GM21786 (cell line): ENCODE results near the gene RPL34.
A peak's percentile ranks its signal among the peaks of the same experiment; 100 is the strongest.
"Not testable (repeated sequence)": the region's sequence is repeated elsewhere in the genome, so short reads cannot be mapped to it uniquely, and the experiment has no call there.

Source experiments
- ATAC-seq: cut with Tn5 transposase; IDR thresholded peaks from one replicate; pipeline ENCODE4 v1.9.1; 2021; ENCODE audit not compliant: unreplicated experiment

Gene RPL34

DNA sequence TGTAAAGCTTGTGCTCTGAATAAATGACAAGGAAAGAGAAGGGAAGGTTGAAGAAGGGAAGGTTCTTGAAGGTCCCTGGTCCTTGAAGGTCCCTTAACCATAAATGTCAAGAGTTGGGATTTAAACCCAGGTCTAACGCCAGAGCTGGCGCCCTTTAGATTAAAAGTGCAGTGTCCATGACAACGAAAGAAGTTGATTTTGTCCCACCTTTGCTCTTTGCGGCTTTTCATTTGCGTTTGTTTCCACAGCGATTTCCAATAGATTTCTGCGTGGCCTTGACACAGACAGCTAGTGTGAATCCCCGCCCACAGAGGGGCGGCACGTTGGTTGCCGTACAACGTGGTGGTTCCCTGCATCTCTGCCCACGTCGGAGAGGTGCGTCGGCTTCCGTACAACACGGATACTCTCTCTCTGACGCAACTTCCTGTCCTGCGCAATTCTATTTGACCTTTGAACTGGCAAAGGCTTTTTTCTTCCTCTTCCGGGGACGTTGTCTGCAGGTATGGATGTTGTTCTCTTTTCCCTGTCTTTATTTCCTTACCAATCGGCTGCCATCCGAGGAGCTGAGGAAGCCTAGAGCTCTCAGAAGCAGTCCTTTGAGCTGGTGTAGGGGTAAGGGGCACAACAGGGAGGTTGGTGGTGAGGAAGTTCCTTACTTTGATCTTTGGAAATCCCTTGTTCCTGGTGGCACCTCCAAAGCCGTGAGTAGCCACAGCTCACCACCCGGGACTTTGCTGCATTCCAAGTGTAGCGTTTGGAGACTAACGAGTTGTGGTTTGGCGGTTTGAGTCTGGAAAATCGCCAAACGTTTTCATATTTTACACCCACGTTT is at the start of gene RPL34:
TSS of gene RPL34 (plus strand) at position 476 of the 832 bp plus-strand sequence. CDS start 1,384 bp downstream, outside the sequence.
- peak; percentile 100 for ATAC-seq

DNA sequence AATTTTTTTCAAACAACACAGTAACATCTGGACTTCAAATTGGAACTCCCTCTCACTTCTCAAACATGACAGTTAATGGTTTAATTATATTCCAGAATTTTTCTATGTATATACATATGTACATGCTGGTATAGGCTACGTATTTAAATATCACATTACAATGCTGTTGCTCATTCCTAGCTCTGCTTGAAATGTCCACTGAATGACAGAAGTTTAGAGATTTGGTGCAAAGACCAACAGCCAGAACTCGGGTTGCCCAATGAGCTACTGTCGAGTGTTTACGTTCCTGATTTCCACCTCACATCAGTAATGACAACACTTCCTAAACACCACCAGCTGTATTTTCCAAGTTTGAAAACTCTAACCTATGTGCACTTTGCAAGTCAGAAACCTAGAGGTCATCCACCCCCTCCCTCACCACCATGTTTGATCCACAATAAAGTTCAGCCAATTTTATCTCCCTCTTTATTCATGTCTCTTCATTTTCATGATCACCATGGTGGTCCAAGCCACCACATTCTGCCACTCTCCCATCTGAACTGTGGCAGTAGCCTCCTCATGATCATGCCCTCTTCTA is 49.3 kb upstream of the RPL34 start:
- ATAC-seq = no peak

DNA sequence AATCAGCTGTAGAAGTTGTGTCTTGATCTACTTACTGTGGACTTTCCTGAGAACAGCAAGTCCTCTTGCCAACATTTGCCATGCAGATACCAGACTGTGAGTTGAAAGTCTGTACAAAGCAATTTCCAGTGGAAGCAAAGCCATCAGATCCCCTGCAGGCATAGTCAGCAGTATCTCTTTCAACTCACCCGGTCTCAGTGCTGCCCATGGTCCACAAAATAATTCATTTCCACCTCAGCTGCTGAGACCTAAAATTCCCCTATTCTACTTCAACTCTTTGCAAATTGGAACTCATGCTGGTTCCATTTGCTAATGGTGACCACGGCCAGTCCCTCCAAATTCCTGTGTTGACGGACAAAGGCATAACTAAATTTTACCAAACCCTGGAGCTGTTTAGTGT is 46.0 kb upstream of the RPL34 start:
- ATAC-seq = no peak

DNA sequence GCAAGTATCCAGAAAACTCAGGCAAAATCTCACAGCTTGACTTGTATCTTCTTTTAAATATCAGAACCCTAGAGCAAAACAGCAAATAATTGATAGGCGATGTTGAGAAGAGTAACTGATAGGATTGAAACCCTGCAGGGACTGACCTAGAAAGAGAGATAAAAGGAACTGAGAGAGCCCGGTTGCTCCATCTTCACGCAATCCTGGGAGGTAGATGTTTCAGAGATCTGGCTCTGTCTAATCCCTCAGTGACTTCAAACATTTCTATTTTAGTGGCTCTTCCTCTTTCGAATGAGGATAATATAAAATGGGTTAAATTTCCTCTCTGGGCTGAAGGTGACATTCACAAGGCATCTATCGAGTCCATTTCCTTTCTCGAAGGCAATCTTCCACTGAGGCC is 39.3 kb upstream of the RPL34 start:
- ATAC-seq = no peak

DNA sequence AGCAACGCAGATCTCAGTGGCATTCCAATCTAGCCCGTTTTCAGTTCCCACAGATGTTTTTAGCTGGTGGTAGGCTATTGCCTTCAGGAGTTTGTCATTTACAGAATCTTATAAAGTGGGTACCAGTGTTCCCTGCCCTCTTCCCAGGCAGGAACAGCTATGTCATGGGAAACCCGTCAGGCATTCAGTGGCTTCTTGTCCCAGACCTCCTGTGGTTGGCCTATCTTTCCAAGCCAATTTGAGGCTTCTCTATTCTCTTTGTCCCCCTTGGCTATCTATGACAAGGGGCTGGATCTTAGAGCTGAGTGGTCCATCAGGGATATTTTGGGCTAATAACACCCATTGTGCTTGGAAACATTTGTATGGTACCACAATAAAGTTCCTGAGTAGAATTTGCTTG is 33.6 kb upstream of the RPL34 start:
- no peak for ATAC-seq

DNA sequence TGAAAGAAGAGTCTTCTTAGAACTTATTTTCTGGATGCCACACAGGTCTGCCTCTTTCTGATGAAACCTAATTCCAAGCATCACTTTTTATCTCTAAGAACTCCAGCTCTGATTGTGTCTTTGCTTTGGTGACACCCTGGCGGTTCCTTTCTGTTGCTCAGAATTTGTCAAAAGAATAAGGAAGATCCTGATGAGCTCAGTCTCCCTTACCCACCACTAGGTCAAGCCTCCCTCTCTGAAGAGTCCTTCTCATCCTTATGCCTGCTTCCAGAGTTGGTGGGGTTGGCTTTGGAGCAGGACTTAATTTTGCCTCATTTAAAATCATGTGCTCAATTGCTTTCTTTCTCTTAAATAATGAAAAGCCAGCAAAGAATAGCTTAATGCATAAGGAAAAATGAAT is 31.5 kb upstream of the RPL34 start:
- ATAC-seq = no peak

DNA sequence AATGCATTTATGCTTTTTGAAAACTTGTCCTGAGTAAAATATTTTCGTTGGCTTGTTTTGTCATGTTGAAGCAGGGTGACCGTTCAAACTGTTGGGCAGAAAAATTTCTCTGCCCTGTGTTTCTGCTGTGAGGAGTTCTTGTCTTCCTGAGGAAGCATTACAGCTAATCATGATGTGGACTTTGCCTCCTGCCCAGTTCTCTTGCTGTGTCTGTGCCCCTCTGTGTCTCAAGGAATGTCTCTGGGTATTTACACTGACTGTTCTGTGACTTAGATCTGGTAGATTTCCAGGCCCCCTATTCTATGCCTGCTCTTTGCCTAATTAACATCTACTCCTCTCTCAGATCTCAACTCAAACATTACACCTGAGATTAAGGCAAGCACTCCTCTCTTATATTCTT is 30.4 kb upstream of the RPL34 start:
- no peak for ATAC-seq

DNA sequence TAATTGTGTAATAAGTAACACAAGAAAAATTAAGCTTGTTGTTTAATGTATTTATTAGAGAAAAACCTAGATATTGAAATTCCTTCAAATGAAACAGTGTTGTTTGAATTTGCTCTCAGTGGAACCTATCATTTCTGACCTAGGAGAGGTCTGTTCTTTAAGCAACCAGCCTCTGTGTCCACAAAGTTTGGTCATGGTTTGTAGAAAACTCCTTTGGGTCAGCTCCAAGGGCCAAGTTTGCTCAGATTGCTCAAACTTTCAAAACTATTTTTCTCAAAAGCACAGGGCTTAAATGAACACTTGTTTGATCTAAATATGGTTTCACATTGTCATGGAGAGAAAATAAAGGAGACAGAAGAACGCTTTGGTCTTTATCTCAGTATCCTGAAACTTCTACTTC is 29.6 kb upstream of the RPL34 start:
- no peak for ATAC-seq

DNA sequence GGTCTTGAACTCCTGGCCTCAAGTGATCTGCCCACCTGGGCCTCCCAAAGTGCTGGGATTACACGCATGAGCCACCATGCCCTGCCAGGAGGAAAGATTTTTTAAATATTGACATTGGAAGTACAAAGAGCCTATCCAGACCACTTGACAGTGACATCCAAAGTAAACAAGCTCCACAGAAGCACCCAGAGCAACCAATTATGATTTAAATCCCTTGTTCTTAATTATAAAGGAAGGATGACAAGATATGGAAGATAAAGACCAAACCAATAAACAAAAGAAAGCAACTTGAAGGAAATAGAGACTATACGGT is 27.7 kb upstream of the RPL34 start:
- no peak for ATAC-seq

DNA sequence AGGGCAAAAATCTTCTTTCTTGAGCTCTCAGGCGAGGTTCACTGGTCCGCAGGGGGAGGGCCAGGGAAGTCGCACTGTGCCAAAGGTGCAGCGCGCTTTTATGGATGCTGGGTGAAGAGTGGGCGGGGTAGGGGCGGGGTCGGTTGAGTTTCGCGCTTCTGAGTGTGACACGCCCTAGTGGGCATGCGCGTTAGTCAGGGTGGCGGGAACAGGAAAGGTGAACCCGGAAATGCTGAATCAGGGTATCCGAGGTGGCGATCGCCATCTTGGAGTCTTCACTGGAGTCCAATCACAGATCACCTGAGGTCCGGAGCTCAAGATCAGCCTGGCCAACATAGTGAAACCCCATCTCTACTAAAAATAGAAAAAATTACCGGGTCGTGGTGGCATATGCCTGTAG is 26.1 kb upstream of the RPL34 start:
- not testable (repeated sequence) for ATAC-seq

DNA sequence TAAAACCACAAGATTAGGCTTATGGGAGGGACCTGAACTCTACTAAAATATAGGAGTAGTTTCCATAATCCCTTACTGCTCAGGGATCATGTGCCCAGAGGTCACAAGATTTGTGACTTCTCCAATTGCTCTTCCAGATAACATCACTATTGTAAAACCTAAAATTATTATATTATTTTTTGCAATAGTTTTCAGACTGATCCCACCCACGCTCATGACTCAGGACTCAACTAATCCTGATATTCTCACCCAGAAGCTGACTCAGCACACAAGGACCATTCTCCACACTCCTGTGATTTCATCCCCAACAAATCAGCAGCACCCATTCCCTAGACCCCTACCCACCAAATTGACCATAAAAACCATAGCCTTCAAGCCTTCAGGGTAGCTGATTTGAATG is 24.0 kb upstream of the RPL34 start:
- no peak for ATAC-seq

DNA sequence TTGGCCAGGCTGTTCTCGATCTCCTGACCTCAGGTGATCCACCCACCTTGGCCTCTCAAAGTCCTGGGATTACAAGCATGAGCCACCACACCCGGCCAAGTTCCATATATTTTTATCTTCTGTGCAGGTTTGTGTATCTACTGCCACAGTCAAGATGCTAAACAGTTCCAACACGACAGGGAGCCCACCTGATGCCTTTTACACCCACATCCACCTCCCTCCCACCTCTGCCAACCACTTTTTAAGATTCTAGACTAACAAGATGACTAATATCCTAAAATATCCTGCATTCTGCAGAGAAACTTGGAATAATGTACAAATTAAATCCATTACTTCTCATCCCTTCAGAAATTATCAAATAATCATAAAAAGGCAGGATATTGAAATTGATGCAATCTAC is 19.3 kb upstream of the RPL34 start:
- no peak for ATAC-seq

DNA sequence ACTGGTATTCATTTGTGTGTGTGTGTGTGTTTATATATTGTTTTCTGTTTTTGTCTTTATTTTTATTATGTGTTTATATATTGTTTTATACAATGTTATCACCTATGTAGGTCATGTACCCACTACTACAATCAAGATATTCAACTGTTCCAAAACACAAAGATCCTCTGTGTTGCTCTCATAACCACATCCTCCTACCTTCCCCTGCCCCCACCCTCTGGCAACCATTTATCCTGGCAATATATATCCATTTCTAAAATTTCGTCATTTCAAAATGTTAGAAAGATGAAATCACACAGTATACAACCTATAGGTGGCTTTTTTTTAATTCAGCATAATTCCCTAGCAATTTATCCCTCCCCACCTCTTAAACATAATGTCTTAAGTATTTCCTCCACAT is 18.8 kb upstream of the RPL34 start:
- ATAC-seq = no peak

DNA sequence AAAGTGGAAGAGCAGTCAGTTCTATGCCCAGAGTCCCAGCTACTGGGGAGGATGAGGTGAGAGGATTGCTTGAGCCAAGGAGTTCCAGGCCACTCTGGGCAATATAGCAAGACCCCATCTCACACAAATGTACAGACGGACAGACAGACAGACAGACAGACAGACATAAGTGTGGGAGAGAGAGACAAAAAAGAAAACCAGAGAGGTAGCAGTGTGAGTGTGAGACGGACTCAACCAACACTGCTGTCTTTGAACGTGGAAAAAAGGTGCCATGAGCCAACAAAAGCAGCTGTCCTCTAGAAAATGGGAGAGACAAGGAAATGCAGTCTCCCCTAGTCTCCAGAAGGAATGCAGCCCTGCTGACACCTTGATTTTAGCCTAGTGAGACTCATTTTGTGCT is 18.2 kb upstream of the RPL34 start:
- ATAC-seq = no peak

DNA sequence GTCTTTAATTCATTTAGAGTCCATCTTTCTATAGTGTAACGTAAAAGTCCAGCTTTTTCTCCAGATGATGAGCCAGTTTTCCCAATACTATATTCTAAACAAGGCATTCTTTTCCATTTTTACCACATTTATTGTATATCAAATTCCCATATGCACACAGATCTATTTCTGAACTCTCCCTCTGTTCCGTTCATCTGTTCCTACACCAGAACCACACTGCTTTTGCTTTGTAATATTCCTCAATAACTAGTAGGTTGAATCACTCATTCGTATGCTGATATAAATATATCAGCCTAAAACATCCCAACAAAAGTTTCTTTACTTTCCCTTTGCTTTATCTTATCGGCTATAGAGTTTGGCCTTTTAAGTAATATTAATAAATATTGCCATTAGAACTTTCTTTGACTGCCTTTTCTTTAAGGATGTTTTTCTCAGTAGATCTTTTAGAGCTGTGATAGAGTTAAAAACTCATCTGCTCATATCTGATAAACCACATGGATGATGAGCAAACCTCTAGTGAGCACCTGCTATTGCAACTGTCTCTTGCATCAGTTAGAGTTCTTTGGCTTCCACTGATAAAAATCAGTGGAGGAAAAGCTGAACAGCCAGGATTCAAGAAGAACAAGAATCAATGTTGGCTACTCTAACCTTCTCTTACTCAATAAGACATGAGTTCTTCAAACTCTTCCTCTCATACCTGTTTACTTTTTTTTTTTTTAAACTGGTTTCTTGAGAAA is 13.1 kb upstream of the RPL34 start:
- no peak for ATAC-seq

DNA sequence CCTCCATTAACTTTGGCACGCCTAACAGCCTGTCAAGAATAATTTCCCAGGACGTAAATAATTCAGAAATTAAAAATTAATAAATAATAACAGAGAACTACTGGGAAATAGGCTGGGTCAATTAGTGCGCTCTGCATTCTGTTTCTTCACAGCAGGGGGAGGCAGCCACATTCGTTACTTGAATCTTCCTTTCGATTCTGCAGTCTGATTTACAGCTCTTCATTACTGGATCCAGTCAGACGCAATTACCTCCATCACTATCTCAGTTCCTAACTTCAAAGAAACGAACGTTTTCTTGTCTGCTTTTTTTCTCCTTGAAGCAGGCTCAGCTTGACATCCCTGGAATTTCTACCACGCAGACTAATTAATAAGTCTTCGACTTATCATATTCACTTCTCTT is 9.0 kb upstream of the RPL34 start:
- no peak for ATAC-seq

DNA sequence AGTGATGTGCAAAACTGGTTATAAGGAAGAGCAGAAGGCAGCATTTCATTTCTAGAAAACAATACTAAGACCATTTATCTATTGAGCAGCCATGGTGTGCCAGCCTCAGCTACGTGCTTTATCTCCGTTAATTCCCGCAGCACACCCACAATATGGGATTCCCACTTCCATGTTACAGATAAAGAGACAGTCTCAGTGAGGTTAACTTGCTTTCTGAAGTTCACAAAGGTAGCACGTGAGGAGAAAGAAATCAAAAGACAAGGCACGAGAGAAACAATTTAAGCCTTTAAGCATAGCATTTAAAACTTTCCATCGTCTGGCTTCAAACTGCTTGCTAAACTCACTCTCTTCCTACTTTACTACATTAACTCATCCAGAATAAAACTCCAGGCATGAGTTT is 8.0 kb upstream of the RPL34 start:
- no peak for ATAC-seq

DNA sequence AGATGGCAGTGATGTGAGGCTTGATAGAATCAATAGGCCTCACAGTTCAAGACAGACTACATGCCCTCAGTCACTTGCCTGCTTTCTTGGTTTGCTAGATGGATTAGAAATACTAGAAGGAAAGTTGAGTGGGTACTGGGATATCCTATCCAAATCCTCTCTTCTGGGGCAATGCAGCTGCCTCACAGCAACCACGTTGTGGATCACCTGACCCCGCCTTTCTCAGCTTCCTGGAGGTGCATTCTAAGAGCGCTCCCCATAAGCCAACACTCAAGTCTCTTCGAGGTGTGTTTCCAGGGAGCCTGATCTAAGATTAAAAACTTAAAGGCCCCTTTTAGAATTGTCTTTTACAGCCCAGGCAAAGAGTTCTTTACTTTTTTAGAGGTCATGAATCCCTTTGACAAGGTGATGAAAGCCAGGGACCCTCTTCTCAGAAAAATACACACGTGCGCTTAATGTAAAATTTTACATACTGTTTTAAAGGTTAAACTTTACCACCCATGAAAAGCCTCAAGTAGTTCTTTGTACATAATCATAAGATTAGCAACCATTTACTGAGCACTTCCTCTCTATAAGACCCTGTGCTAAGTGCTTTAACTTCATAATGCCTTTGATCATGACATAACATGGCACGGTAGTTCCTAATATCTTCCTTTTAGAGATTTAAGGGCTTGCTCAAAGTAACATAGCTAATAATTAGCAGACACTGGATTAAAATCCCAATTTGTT is 840 bp upstream of the RPL34 start:
- peak; percentile 6 for ATAC-seq

DNA sequence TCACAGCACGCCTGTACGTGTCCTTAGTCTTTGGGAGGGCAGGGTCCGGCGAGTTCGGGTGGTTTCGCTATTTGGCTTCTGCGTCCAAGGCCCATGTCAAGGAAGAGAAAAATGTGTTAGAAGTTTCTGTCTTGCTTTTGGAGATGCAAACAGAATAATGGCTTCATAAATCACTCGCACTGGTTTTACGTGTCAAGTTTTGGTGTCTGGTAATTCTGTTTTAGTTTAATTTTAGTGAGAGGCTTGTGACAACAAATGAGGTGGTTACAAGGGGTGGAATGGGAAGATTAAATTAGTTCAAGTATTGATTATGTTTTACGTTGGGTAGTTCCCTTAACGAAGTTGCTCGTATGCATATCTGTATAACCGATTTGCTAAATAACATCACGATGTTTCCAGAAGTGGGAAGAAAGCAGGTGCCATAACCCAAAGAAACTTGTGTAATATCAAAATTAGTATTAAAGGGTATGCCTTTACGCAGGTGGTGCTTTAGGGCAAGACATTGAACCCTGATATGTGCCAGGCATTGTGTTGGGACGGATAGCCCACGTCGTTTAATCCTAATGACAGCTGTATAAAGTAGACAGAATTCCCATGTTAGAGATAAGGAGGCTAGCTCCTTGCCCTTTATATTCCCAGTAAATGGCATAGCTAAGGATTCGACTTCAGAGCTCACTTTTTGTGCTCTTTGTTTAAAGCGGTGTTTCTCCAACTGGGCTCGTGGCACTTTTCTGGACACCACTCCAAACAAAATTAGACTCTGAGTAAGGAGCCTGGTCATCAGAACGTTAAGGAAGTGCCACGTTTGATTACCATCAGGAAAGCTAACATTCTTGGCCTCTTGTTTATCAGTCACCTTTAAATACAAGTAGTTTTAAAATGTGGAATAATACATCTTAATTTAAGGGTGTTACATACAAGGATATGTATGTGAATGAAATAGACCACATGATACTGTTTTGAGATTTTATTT is 843 bp downstream of the RPL34 start:
- ATAC-seq = no peak

DNA sequence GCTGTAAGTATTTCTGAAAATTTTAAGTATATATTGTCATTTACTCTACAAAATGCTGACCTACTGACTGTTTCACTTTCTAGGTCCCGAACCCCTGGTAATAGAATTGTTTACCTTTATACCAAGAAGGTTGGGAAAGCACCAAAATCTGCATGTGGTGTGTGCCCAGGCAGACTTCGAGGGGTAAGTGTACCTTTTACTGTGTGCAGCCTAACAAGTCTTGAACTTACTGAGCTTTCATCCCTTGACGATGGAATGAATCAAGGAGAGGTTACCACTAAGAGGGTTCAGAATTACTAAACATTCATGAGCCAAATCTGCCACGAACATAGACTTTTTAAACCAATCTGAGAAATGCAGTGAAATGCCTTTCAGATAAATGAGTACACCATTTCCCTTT is 1.6 kb downstream of the RPL34 start:
- no peak for ATAC-seq

DNA sequence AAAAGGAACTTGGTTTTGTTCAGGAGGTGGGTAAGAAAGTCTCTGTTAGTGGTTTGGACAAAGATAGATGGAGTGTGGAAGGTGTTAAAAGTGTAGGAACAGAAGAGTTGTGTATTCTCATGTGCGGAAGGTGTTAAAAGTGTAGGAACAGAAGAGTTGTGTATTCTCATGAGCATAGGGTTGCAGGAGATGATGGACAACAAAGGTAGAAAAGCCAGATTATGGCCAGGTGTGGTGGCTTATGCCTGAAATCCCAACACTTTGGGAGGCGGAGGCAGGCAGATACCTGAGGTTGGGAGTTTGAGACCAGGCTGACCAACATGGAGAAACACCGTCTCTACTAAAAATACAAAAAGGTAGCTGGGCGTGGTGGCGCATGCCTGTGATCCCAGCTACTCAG is 2.5 kb downstream of the RPL34 start:
- ATAC-seq = no peak
